ENCODE results near the gene MX1. TPM values are rescaled to one million over a fixed set of nuclear protein-coding genes. Genes with fewer than 3 reads are reported as not detected.

The MX1 gene
- total and polyA plus RNA-seq, 4 donors, result 15.1 to 21.3 (median 18.0) TPM

GRCh38 chr21:41403331-41403730 lies 22.7 kb upstream of the MX1 start:
- no peaks in the 10 kb centered on the region for H3K9me3 ChIP-seq (ENCODE audit: control insufficient read depth in 4 of 4, low read length in 3 of 4)
- H3K27me3 ChIP-seq (ENCODE audit: control insufficient read depth in 4 of 4, insufficient read depth in 4 of 4, low read length in 3 of 4), result no peaks in the 10 kb centered on the region
- WGBS, result 95% methylated on average over 9 of the region's 9 CpGs
- no peaks in the 10 kb centered on the region for H3K4me1 ChIP-seq (ENCODE audit: control insufficient read depth in 4 of 4, insufficient read depth in 4 of 4, low read length in 3 of 4)
- DNase-seq (ENCODE audit: low spot score), result no peak
- H3K4me3 ChIP-seq (ENCODE audit: low read depth in 1 of 3, low read length in 3 of 3), result no peak overlapping the region
- no peak overlapping the region for H3K9ac ChIP-seq (ENCODE audit: low read depth in 1 of 2, low read length in 2 of 2)
- TF ChIP-seq NR2F2 (IDR thresholded peaks at IDR 0.05), result no peak
- no peak for TF ChIP-seq HNF4A (conservative IDR thresholded peaks at IDR 0.05)
- TF ChIP-seq RAD21 (IDR thresholded peaks at IDR 0.05), result no peak
- TF ChIP-seq TAF1 (conservative IDR thresholded peaks at IDR 0.05), result no peak
- TF ChIP-seq, protein P1, sequence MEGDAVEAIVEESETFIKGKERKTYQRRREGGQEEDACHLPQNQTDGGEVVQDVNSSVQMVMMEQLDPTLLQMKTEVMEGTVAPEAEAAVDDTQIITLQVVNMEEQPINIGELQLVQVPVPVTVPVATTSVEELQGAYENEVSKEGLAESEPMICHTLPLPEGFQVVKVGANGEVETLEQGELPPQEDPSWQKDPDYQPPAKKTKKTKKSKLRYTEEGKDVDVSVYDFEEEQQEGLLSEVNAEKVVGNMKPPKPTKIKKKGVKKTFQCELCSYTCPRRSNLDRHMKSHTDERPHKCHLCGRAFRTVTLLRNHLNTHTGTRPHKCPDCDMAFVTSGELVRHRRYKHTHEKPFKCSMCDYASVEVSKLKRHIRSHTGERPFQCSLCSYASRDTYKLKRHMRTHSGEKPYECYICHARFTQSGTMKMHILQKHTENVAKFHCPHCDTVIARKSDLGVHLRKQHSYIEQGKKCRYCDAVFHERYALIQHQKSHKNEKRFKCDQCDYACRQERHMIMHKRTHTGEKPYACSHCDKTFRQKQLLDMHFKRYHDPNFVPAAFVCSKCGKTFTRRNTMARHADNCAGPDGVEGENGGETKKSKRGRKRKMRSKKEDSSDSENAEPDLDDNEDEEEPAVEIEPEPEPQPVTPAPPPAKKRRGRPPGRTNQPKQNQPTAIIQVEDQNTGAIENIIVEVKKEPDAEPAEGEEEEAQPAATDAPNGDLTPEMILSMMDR (IDR thresholded peaks at IDR 0.05; ENCODE audit: low read depth, low read length, missing input control), result no peak
- TF ChIP-seq, protein P2, sequence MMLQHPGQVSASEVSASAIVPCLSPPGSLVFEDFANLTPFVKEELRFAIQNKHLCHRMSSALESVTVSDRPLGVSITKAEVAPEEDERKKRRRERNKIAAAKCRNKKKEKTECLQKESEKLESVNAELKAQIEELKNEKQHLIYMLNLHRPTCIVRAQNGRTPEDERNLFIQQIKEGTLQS (IDR thresholded peaks at IDR 0.05), result no peak
- no peak for TF ChIP-seq FOXA1 (IDR thresholded peaks at IDR 0.05)
- no peak for TF ChIP-seq MAX (IDR thresholded peaks at IDR 0.05)
- TF ChIP-seq SP1 (IDR thresholded peaks at IDR 0.05), result no peak
- TF ChIP-seq YY1 (IDR thresholded peaks at IDR 0.05), result no peak
- TF ChIP-seq FOXA2 (IDR thresholded peaks at IDR 0.05), result no peak
- TF ChIP-seq EGR1 (IDR thresholded peaks at IDR 0.05; ENCODE audit: low read depth in 2 of 2), result no peak
- peaks cover 0 to 2% (median under 1%) of the 10 kb centered on the region in 4 donors for H3K36me3 ChIP-seq (ENCODE audit: control insufficient read depth in 4 of 4, insufficient read depth in 3 of 4, low read depth in 1 of 4, low read length in 3 of 4)
- H3K27ac ChIP-seq (ENCODE audit: low read depth in 1 of 2, low read length in 2 of 2), result no peak overlapping the region

DNA sequence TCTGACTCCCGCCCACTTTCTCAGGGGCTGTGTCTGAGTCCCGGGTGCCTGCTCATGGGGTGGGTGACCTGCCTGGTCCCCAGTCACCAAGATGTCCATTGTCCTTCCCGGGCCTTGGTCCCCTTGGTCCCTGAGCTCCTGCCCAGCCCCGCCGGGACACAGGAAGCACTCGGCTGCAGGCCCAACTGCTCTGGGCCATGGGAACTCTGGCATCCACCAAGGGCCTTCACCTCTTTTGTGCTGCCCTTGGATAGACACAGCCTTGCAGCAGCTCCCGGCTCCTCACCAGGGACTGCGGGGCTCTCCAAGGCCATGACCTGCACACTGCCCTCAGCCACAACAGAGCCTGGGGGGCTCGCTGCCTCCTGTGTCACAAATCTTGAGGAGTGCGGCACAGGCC lies 22.1 kb upstream of the MX1 start:
- Histone ChIP-seq H3K9ac (ENCODE audit: low read depth in 1 of 2, low read length in 2 of 2) (no peak overlapping the region), H3K36me3 (ENCODE audit: control insufficient read depth in 4 of 4, insufficient read depth in 3 of 4, low read depth in 1 of 4, low read length in 3 of 4) (peaks cover 0 to 5% (median 1%) of the 10 kb centered on the region in 4 donors), H3K27me3 (ENCODE audit: control insufficient read depth in 4 of 4, insufficient read depth in 4 of 4, low read length in 3 of 4) (no peaks in the 10 kb centered on the region), H3K9me3 (ENCODE audit: control insufficient read depth in 4 of 4, low read length in 3 of 4) (no peaks in the 10 kb centered on the region), H3K27ac (ENCODE audit: low read depth in 1 of 2, low read length in 2 of 2) (no peak overlapping the region), H3K4me1 (ENCODE audit: control insufficient read depth in 4 of 4, insufficient read depth in 4 of 4, low read length in 3 of 4) (no peaks in the 10 kb centered on the region), H3K4me3 (ENCODE audit: low read depth in 1 of 3, low read length in 3 of 3) (no peak overlapping the region)
- DNase-seq (ENCODE audit: low spot score), result no peak
- TF ChIP-seq MAX (IDR thresholded peaks at IDR 0.05) (no peak), GABPA (IDR thresholded peaks at IDR 0.05 in 1 of 2, conservative IDR thresholded peaks at IDR 0.05 in 1 of 2) (no peak), REST (IDR thresholded peaks at IDR 0.05) (no peak), JUND (IDR thresholded peaks at IDR 0.05) (no peak), NR2F2 (IDR thresholded peaks at IDR 0.05) (no peak), EGR1 (IDR thresholded peaks at IDR 0.05; ENCODE audit: low read depth in 2 of 2) (no peak), HNF4G (IDR thresholded peaks at IDR 0.05) (no peak), FOXA1 (IDR thresholded peaks at IDR 0.05) (no peak), RAD21 (IDR thresholded peaks at IDR 0.05) (no peak)
- TF ChIP-seq, protein P2 (IDR thresholded peaks at IDR 0.05), result no peak
- 95% methylated on average over 10 of the region's 10 CpGs for WGBS
